Measurements from ENCODE around the gene ITGB3BP.
"Not testable (repeated sequence)": the region's sequence is repeated elsewhere in the genome, so short reads cannot be mapped to it uniquely, and the experiment has no call there.

Gene ITGB3BP

DNA sequence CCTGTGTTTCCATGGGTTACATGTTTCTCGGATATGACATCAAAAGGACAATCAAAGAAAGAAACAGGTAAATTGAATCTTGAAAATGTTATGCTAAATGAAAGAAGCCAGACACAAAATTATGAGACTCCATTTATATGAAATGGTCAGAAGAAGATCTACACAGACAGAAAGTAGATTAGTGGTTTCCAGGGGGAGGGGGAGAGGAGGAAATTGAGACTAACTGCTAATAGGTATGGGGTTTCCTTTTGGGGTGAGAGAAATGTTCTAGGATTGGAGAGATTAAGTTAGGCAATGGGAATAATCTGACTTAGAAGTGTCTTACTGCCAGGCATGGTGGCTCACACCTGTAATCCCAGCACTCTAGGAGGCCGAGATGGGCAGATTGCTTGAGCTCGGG is 21.8 kb downstream of the ITGB3BP start:
- no peak for DNase-seq

DNA sequence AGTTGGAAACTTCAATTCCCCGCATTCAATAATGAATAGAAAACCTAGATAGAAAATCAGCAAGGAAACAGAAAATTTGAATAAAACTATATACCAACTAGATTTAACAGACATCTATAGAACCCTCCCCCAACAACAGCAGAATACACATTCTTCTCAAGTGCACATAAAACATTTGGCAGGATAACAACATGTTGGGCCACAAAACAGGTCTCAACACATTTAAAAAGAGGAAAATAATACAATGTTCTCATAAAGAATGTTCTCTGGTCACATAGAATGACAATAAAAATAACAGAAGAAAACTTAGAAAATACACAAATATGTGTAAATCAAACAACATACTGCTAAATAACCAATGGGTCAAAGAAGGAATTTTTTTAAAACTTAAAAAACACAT is 24.9 kb downstream of the ITGB3BP start:
- no peak for DNase-seq

DNA sequence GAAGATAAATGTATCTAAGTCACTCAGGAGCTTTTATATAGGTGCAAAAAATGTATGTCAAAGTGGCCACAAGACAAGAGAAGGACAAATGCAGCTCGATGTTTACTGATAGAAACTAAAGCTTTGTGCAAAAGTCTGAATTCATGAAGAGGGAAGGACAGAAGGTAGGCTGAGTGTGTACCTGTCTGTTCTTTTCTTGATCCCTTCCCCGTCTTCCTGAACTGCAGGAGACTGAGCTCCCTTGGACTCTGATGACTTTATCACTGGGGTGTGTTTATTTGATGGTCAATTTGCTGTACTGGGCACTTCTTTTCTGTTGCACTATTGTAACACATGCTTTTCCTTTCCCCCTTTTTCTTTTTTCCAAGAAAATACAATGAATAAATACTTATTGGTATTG is 25.4 kb downstream of the ITGB3BP start:
- DNase-seq, result no peak

DNA sequence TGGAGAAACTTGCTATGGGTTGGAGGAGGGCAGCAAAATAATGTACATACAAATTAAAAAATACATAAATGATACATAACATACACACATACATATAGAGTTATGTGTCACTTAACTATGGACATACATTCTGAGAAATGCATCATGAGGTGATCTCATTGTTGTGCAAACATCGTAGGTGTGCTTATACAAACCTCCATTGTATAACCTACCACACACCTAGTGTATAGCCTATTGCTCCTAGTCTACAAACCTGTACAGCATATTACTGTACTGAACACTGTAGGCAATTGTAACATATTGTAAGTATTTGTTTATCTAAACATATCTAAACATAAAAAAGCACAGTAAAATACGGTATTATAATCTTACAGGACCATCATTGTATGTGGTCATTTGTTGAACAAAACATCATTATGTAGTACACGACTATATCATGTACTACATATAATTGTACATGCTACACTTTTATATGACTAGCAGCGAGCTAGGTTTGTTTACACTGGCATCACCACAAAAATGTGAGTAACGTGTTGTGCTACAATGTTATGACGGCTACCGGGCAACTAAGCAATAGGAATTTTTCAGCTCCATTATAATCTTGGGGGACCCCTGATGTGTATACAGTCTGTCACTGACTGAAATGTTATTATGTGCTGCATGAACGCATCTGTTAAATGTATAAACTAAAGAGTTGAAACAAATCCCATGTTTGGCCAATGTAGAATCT is 35.5 kb downstream of the ITGB3BP start:
- DNase-seq, result peak; percentile 14

GRCh38 chr1:63486629-63487028 is 36.4 kb downstream of the ITGB3BP start:
- no peak for DNase-seq

DNA sequence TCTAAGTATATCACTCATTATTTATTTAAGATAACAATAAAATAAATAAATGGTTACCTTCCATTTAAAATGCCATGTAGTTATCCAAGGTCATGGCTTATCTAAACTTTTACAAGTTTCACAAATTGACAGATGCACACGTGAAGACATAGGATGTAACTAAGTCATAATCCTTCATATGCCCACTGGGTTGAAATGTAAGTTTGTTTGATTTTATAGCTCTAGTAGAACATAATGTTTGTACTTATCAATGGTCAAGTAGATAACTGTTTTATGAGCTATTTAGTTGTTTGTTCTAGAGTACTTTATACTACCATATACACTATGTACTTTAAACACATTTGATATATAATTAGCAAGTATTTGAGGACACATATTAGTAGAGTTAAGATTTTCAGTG is 43.0 kb downstream of the ITGB3BP start:
- no peak for DNase-seq

GRCh38 chr1:63475761-63476160 is 47.3 kb downstream of the ITGB3BP start:
- DNase-seq, result no peak

DNA sequence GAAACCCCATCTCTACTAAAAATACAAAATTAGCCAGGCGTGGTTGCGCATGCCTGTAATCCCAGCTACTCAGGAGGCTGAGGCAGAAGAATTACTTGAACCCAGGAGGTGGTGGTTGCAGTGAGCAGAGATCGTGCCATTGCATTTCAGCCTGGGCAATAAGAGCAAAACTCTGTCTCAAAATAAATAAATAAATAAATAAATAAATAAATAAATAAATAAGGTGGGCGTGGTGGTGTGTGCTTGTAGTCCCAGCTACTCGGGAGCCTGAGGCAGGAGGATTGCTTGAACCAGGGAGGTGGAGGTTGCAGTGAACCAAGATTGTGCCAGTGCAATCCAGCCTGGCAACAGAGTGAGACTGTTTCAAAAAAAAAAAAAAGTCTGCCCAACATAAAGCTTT is 54.3 kb downstream of the ITGB3BP start:
- DNase-seq, result not testable (repeated sequence)

GRCh38 chr1:63466759-63467158 is 56.3 kb downstream of the ITGB3BP start:
- DNase-seq, result no peak

DNA sequence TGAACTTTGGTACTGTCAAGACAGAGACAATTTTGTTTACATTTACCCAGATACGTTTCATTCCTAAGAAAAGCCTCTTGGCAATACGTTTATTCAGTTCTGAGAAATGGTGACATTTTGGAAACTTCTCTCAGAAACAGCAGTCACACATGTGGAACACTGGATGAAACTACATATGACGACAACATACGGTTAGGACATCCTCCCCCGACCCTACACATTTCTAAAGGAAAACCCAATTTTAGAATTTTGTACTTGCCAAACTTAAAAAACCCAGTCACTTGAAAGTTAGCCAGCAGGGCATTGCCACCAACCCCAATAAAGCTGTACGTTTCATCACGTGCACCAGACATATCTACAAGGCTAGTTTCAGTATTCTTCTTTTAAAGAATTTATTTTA is 56.8 kb downstream of the ITGB3BP start:
- no peak for DNase-seq

GRCh38 chr1:63463248-63463647 is 59.8 kb downstream of the ITGB3BP start:
- no peak for DNase-seq

GRCh38 chr1:63461661-63462230 is 61.3 kb downstream of the ITGB3BP start:
- DNase-seq, result no peak

GRCh38 chr1:63458750-63459149 is 64.3 kb downstream of the ITGB3BP start:
- no peak for DNase-seq

GRCh38 chr1:63454269-63454668 is 68.8 kb downstream of the ITGB3BP start:
- no peak for DNase-seq

DNA sequence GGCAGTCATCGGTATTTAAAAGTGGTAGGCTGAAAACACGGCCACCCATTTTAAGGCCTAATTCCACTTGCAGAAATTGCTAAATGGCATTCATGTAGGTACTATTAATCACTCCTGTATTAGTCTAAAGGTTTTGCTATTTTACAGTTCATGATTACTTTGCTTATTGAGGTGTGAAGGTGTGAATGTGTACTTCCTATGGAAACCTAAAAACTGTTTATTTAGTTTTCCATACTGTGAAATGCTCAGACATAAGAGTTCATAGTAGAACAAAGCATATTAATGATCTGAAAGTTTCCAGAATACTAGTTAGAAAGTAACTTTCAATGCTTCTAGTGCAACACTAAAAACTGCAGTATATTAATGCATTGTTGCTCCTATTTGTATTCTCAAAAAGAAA is 69.8 kb downstream of the ITGB3BP start:
- DNase-seq, result no peak

- no peak for DNase-seq
Observed at GRCh38 chr1:63450416-63450815, 72.6 kb downstream of the ITGB3BP start.

GRCh38 chr1:63448731-63449246 is 74.2 kb downstream of the ITGB3BP start:
- no peak for DNase-seq

DNA sequence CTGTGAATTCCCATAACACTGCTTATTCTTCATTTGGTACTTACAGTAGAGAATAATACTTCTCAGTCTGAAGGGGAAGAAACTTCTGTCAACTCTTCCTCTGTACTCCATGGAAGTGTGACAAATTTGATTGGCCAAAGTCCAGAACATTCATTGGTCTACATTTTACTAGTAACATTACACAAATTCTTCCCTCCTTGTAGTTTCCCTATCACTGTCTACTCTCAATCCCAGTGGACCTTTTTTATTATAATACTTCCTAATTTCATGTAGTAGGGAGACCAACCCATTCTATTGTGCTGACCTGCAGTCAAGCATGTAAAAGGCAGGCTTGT is 80.9 kb downstream of the ITGB3BP start:
- no peak for DNase-seq

- no peak for DNase-seq
Observed at GRCh38 chr1:63435161-63435560, 87.9 kb downstream of the ITGB3BP start.

DNA sequence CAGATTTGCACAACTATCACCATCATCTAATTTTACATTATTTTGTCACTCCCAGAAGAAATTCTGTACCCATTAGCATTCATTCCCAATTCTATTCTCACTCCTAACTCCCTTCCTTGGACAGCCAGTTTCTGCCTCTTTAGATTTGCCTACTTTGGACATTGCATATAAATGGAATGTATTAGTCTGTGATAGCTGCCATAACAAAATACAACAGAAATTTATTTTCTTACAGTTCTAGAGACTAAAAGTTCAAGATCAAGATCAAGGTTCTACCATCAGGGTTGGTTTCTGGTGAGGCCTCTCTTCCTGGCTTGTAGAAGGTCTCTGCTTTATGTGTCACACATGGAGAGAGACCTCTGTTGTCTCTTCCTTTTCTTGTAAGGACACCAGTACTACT is 93.7 kb downstream of the ITGB3BP start:
- DNase-seq, result no peak

DNA sequence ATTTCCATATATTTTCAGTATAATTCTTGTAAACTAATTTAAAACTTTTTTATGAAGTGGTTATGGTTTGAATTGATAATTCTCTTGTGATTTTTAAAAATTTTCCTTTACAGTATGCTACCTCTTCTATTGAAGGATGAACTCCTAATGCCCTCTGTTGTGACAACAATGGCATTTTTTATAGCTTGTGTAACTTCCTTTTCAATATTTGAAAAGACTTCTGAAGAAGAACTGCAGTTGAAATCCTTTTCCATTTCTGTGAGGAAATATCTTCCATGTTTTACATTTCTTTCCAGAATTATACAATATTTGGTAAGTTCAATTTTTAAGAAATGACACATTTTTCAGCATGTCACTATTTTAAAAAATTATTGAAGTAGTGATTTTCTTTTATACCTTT is 94.2 kb downstream of the ITGB3BP start:
- DNase-seq, result no peak

- DNase-seq, result no peak
Observed at GRCh38 chr1:63423649-63424048, 99.4 kb downstream of the ITGB3BP start.

- not testable (repeated sequence) for DNase-seq
Observed at GRCh38 chr1:63420746-63421145, 102.3 kb downstream of the ITGB3BP start.

DNA sequence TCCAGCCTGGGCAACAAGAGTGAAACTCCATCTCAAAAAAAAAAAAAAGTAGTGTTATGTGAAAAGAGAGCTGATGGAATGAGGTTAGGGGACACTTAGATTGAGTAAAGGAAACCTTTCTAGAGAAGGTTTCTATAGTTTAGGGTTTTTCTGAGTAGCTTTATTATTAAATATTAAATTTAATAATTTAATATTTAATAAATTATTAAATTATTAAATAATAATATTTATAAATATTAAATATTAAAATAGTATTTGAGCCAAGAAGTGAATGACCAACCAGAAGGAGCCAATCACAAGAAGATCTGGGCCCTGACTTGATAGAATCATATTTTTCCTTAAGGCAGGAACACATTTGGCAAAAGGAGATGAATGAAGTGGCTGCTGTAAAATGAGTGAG is 104.9 kb downstream of the ITGB3BP start:
- DNase-seq, result no peak

Measured in DMS153 (cell line).